Upper lobe of left lung (tissue), 4 donors: Measurements from ENCODE around the gene INPP5D.

ENCODE experiments used
- CTCF ChIP-seq, 6 experiments: fragments of 450-650 bp in 4 of 6; fragments of 200-600 bp in 2 of 6; sonication (generic) in 2 of 6; IDR thresholded peaks; one replicate each; pipeline ENCODE4 v1.5.1; 2016 to 2019; ENCODE audit warnings: antibody characterized with exemption in 6 of 6
- EP300 ChIP-seq, 4 donors: sonication (generic); formaldehyde crosslinking; IDR thresholded peaks; one replicate each; pipeline ENCODE4 v1.5.1; 2017; ENCODE audit warnings: antibody characterized with exemption in 4 of 4, control low read depth in 2 of 4
- POLR2A ChIP-seq, 4 donors: fragments of 450-650 bp; IDR thresholded peaks; one replicate each; pipeline ENCODE4 v1.5.1; 2016 to 2017; ENCODE audit warnings: antibody characterized with exemption in 4 of 4, mild to moderate bottlenecking in 2 of 4
- POLR2AphosphoS5 ChIP-seq, 2 donors: sonication (generic); formaldehyde crosslinking; IDR thresholded peaks; one replicate each; pipeline ENCODE4 v1.5.1; 2017; ENCODE audit warnings: antibody characterized with exemption in 2 of 2

GRCh38 chr2:233088972-233089345, 28.8 kb downstream of the INPP5D start:
- TF ChIP-seq CTCF (IDR thresholded peaks at IDR 0.05) (no peak), EP300 (IDR thresholded peaks at IDR 0.05) (no peak), POLR2AphosphoS5 (IDR thresholded peaks at IDR 0.05) (no peak), POLR2A (IDR thresholded peaks at IDR 0.05) (no peak)
